Caco-2 (cell line): ENCODE results near the gene RNF114. TPM values are rescaled to one million over a fixed set of nuclear protein-coding genes. Genes with fewer than 3 reads are reported as not detected.

ENCODE experiments used
- BruUV-seq: library from RNA; stranded (reverse); fragments of 400-500 nt; replicated peaks from 2 replicates; lab custom pipeline; 2021; lab: Mats Ljungman, UMichigan
- CTCF ChIA-PET: fragments of 300-600 bp; sonication (Branson Sonifier 250); formaldehyde crosslinking; loops from one replicate; lab custom pipeline; 2022; ENCODE audit warnings: antibody characterized with exemption; lab: Charles Lee
- POLR2A ChIA-PET: fragments of 300-600 bp; sonication (Branson Sonifier 250); formaldehyde crosslinking; loops from one replicate; lab custom pipeline; 2022; ENCODE audit warnings: antibody characterized with exemption; lab: Charles Lee
- DNase-seq, 2 experiments: peaks; one replicate each; pipeline versions ENCODE4 v3.0.0 to v3.0.0-alpha.2; 2020 to 2022
- H3K27me3 ChIP-seq: replicated peaks from 2 replicates; pipeline ENCODE4 v1.6.0; 2011; ENCODE audit warnings: low read length; ENCODE audit not compliant: control insufficient read depth, insufficient read depth
- H3K36me3 ChIP-seq: 2 replicates; pipeline ENCODE4 v1.5.1; 2011; ENCODE audit warnings: low read length; ENCODE audit not compliant: control insufficient read depth, insufficient read depth
- H3K4me1 ChIP-seq: fragments of 250-450 bp; sonication (Bioruptor Pico); 2 replicates; pipeline ENCODE4 v1.5.1; 2020; ENCODE audit warnings: mild to moderate bottlenecking
- H3K4me3 ChIP-seq: 2 replicates; pipeline ENCODE4 v1.5.1; 2011; ENCODE audit warnings: low read depth, mild to moderate bottlenecking, control low read depth, low read length
- H3K9me3 ChIP-seq: fragments of 250-450 bp; sonication (Bioruptor Pico); 2 replicates; pipeline ENCODE4 v1.5.1; 2020; ENCODE audit warnings: mild to moderate bottlenecking, moderate library complexity
- H3K27ac Mint-ChIP-seq: one replicate; pipeline ENCODE4 v1.8.0; 2022; ENCODE audit warnings: mixed read lengths; ENCODE audit not compliant: unreplicated experiment
- H3K27me3 Mint-ChIP-seq: one replicate; pipeline ENCODE4 v1.8.0; 2022; ENCODE audit warnings: mixed read lengths; ENCODE audit not compliant: insufficient read depth, unreplicated experiment
- H3K36me3 Mint-ChIP-seq: one replicate; pipeline ENCODE4 v1.8.0; 2022; ENCODE audit warnings: mild to moderate bottlenecking, mixed read lengths; ENCODE audit not compliant: insufficient read depth, unreplicated experiment
- H3K4me1 Mint-ChIP-seq: one replicate; pipeline ENCODE4 v1.8.0; 2022; ENCODE audit warnings: low read depth, mixed read lengths; ENCODE audit not compliant: unreplicated experiment
- H3K4me3 Mint-ChIP-seq: one replicate; pipeline ENCODE4 v1.8.0; 2022; ENCODE audit warnings: mild to moderate bottlenecking, moderate library complexity, mixed read lengths; ENCODE audit not compliant: unreplicated experiment
- H3K9me3 Mint-ChIP-seq: one replicate; pipeline ENCODE4 v1.8.0; 2022; ENCODE audit warnings: mixed read lengths; ENCODE audit not compliant: unreplicated experiment
- intact Hi-C: fragments of 100-400 bp; cut with micrococcal nuclease; formaldehyde crosslinking; loops from one replicate; pipeline ENCODE4 v1.10.0; 2022; ENCODE audit not compliant: unreplicated experiment
- total RNA-seq: library from RNA; stranded (reverse); gene quantifications from 2 replicates; pipeline ENCODE4 v1.2.3, GENCODE V29; 2022
- TF ChIP-seq, protein P1 (sequence below), 2 experiments: fragments of 200-600 bp in 1 of 2; IDR thresholded peaks; 1 replicate in 1 of 2; 2 replicates in 1 of 2; pipeline versions ENCODE4 v1.5.1 to v1.8.0; 2011 to 2022; ENCODE audit warnings: antibody characterized with exemption in 1 of 2, control low read depth in 1 of 2, inconsistent platforms in 1 of 2, low read depth in 1 of 2, low read length in 1 of 2, mild to moderate bottlenecking in 1 of 2, moderate library complexity in 1 of 2; ENCODE audit not compliant: insufficient read depth in 1 of 2, severe bottlenecking in 1 of 2, unreplicated experiment in 1 of 2

Gene RNF114
- total RNA-seq, 1 experiment from 2014 or later, result 154 TPM

GRCh38 chr20:49941456-49941855 lies 5.3 kb downstream of the RNF114 start:
- intact Hi-C loops, result no loop called here
- ChIA-PET POLR2A (no interaction called here), CTCF (interaction anchor here (0.5 to 2.3 kb wide), 4 partner anchors 37 to 859 kb away, joined by 3 to 7 read pairs (median 4); no protein-coding TSS in a partner anchor)
- H3K9me3 Mint-ChIP-seq, result no peaks in the 10 kb centered on the region
- peaks cover 12% of the 10 kb centered on the region; the same call in 1 of the 2 replicates for H3K36me3 ChIP-seq
- no TSS peak for BruUV-seq
- peak overlapping the region; percentile 62 for H3K27ac Mint-ChIP-seq
- no peaks in the 10 kb centered on the region for H3K9me3 ChIP-seq
- no peak overlapping the region for H3K4me3 ChIP-seq
- TF ChIP-seq, protein P1, sequence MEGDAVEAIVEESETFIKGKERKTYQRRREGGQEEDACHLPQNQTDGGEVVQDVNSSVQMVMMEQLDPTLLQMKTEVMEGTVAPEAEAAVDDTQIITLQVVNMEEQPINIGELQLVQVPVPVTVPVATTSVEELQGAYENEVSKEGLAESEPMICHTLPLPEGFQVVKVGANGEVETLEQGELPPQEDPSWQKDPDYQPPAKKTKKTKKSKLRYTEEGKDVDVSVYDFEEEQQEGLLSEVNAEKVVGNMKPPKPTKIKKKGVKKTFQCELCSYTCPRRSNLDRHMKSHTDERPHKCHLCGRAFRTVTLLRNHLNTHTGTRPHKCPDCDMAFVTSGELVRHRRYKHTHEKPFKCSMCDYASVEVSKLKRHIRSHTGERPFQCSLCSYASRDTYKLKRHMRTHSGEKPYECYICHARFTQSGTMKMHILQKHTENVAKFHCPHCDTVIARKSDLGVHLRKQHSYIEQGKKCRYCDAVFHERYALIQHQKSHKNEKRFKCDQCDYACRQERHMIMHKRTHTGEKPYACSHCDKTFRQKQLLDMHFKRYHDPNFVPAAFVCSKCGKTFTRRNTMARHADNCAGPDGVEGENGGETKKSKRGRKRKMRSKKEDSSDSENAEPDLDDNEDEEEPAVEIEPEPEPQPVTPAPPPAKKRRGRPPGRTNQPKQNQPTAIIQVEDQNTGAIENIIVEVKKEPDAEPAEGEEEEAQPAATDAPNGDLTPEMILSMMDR (IDR thresholded peaks at IDR 0.05; ENCODE audit: insufficient read depth in 1 of 2, low read depth in 1 of 2, low read length in 1 of 2, severe bottlenecking in 1 of 2, unreplicated experiment in 1 of 2), result no peak
- no peak overlapping the region for H3K4me3 Mint-ChIP-seq
- H3K4me1 Mint-ChIP-seq, result peaks cover 58% of the 10 kb centered on the region
- no peaks in the 10 kb centered on the region for H3K27me3 Mint-ChIP-seq
- no peak for DNase-seq
- H3K27me3 ChIP-seq, result no peaks in the 10 kb centered on the region
- H3K36me3 Mint-ChIP-seq, result peaks cover 96% of the 10 kb centered on the region
- H3K4me1 ChIP-seq, result peaks cover 62% of the 10 kb centered on the region

DNA sequence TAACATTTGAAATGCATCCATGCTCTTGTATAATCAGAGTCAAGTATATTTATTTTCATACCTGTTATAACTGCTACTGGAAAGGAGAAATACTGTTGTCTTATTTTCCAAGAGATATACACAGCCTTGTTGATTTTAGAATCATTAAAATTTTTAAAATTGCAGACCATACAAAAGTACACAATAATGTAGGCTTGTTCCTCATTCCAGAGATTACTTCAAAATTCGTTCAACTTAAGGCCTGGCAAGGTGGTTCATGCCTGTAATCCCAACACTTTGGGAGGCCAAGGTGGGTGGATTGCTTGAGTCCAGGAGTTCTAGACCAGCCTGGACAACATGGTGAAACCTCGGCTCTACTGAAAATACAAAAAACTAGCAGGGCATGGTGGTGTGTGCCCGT lies 6.1 kb downstream of the RNF114 start:
- intact Hi-C loops, result no loop called here
- H3K27ac Mint-ChIP-seq, result peak overlapping the region; percentile 62
- peaks cover 96% of the 10 kb centered on the region for H3K36me3 Mint-ChIP-seq
- DNase-seq, result peak in 1 of 2 experiments; percentile 53
- H3K4me1 Mint-ChIP-seq, result peaks cover 52% of the 10 kb centered on the region
- BruUV-seq, result no TSS peak
- H3K9me3 Mint-ChIP-seq, result no peaks in the 10 kb centered on the region
- POLR2A ChIA-PET, result no interaction called here
- TF ChIP-seq, protein P1 (IDR thresholded peaks at IDR 0.05; ENCODE audit: insufficient read depth in 1 of 2, low read depth in 1 of 2, low read length in 1 of 2, severe bottlenecking in 1 of 2, unreplicated experiment in 1 of 2), result no peak
- no peaks in the 10 kb centered on the region for H3K27me3 ChIP-seq
- H3K4me3 ChIP-seq, result no peak overlapping the region
- H3K36me3 ChIP-seq, result peaks cover 14% of the 10 kb centered on the region; the same call in 1 of the 2 replicates
- no peaks in the 10 kb centered on the region for H3K9me3 ChIP-seq
- no peaks in the 10 kb centered on the region for H3K27me3 Mint-ChIP-seq
- CTCF ChIA-PET, result interaction anchor here (2.3 kb wide), 1 partner anchor 37 kb away, joined by 7 read pairs; no protein-coding TSS in a partner anchor
- no peak overlapping the region for H3K4me3 Mint-ChIP-seq
- H3K4me1 ChIP-seq, result peaks cover 64% of the 10 kb centered on the region

- ChIA-PET POLR2A (no interaction called here), CTCF (interaction anchor here (0.5 to 2.3 kb wide), 7 partner anchors 22 to 1487 kb away, joined by 3 to 9 read pairs (median 7); no protein-coding TSS in a partner anchor)
- Mint-ChIP-seq H3K4me1 (peaks cover 46% of the 10 kb centered on the region), H3K27ac (no peak overlapping the region), H3K9me3 (no peaks in the 10 kb centered on the region), H3K36me3 (peaks cover 96% of the 10 kb centered on the region), H3K27me3 (no peaks in the 10 kb centered on the region), H3K4me3 (no peak overlapping the region)
- no peak for DNase-seq
- intact Hi-C loops, result no loop called here
- no peaks in the 10 kb centered on the region for H3K9me3 ChIP-seq
- no peaks in the 10 kb centered on the region for H3K27me3 ChIP-seq
- peaks cover 57% of the 10 kb centered on the region for H3K4me1 ChIP-seq
- H3K36me3 ChIP-seq, result peaks cover 16% of the 10 kb centered on the region; the same call in 1 of the 2 replicates
- TF ChIP-seq, protein P1 (IDR thresholded peaks at IDR 0.05; ENCODE audit: insufficient read depth in 1 of 2, low read depth in 1 of 2, low read length in 1 of 2, severe bottlenecking in 1 of 2, unreplicated experiment in 1 of 2), result no peak
- H3K4me3 ChIP-seq, result no peak overlapping the region
- no TSS peak for BruUV-seq
These were observed 6.7 kb downstream of the RNF114 start for GRCh38 chr20:49942942-49943341.
